HepG2 (cell line): Measurements from ENCODE around the gene CRYM. TPM values are rescaled to one million over a fixed set of nuclear protein-coding genes. Genes with fewer than 3 reads are reported as not detected.

Source experiments
- ATRX ChIP-seq: sonication (generic); formaldehyde crosslinking; IDR thresholded peaks from 2 replicates; pipeline ENCODE4 v1.4.0; 2020; ENCODE audit warnings: missing genetic modification reagents, borderline replicate concordance
- CREB1 ChIP-seq, 2 experiments: fragments of 450-650 bp in 1 of 2; IDR thresholded peaks; 2 replicates each; pipeline ENCODE4 v1.6.1; 2016 to 2017; ENCODE audit warnings: control low read depth in 1 of 2, mild to moderate bottlenecking in 1 of 2, missing compliant biosample characterization in 1 of 2, missing genetic modification characterization in 1 of 2
- FOXO1 ChIP-seq: sonication (generic); formaldehyde crosslinking; IDR thresholded peaks from 2 replicates; pipeline ENCODE4 v1.4.0; 2020; ENCODE audit warnings: missing genetic modification reagents
- HDAC6 ChIP-seq: fragments of 200-600 bp; sonication (generic); IDR thresholded peaks from 2 replicates; pipeline ENCODE4 v1.7.0; 2017; ENCODE audit warnings: mild to moderate bottlenecking, antibody characterized with exemption, low read length, low read depth
- HMG20B ChIP-seq: conservative IDR thresholded peaks from 2 replicates; pipeline ENCODE4 v1.6.1; 2016; ENCODE audit warnings: missing genetic modification reagents, missing compliant biosample characterization
- IKZF5 ChIP-seq: IDR thresholded peaks from 2 replicates; pipeline ENCODE4 v1.6.1; 2018; ENCODE audit warnings: missing genetic modification reagents, mild to moderate bottlenecking, missing compliant biosample characterization
- KLF6 ChIP-seq: IDR thresholded peaks from 2 replicates; pipeline ENCODE4 v1.8.0; 2016; ENCODE audit warnings: missing biosample characterization, missing genetic modification reagents
- MTF1 ChIP-seq: sonication (generic); formaldehyde crosslinking; IDR thresholded peaks from 2 replicates; pipeline ENCODE4 v1.5.0; 2020; ENCODE audit warnings: missing genetic modification reagents
- NFATC3 ChIP-seq: sonication (generic); formaldehyde crosslinking; IDR thresholded peaks from 2 replicates; pipeline ENCODE4 v1.5.1; 2020; ENCODE audit warnings: mild to moderate bottlenecking, missing genetic modification reagents
- PRPF4 ChIP-seq: fragments of 200-400 bp; formaldehyde crosslinking; IDR thresholded peaks from 2 replicates; pipeline ENCODE4 v1.6.1; 2016; ENCODE audit warnings: low read length, low read depth; ENCODE audit not compliant: poor library complexity, severe bottlenecking
- RORA ChIP-seq: sonication (generic); formaldehyde crosslinking; IDR thresholded peaks from 2 replicates; pipeline ENCODE4 v1.5.0; 2020; ENCODE audit warnings: mild to moderate bottlenecking, missing genetic modification reagents, moderate library complexity
- SP140L ChIP-seq: sonication (generic); formaldehyde crosslinking; IDR thresholded peaks from 2 replicates; pipeline ENCODE4 v1.4.0; 2020; ENCODE audit warnings: missing genetic modification reagents, borderline replicate concordance
- SP4 ChIP-seq: sonication (generic); formaldehyde crosslinking; IDR thresholded peaks from 2 replicates; pipeline ENCODE4 v1.8.1; 2023; ENCODE audit warnings: mild to moderate bottlenecking, missing genetic modification reagents
- TRIM24 ChIP-seq: sonication (generic); formaldehyde crosslinking; IDR thresholded peaks from 2 replicates; pipeline ENCODE4 v1.8.0; 2022; ENCODE audit warnings: mild to moderate bottlenecking, missing genetic modification reagents
- ZNF253 ChIP-seq: sonication (generic); formaldehyde crosslinking; IDR thresholded peaks from 2 replicates; pipeline ENCODE4 v1.8.0; 2022; ENCODE audit warnings: mild to moderate bottlenecking, missing genetic modification reagents, borderline replicate concordance
- ZNF260 ChIP-seq: sonication (generic); formaldehyde crosslinking; IDR thresholded peaks from 2 replicates; pipeline ENCODE4 v1.4.0; 2020; ENCODE audit warnings: missing genetic modification reagents, low read depth, mild to moderate bottlenecking, borderline replicate concordance
- ZNF337 ChIP-seq: sonication (generic); formaldehyde crosslinking; IDR thresholded peaks from 2 replicates; pipeline ENCODE4 v1.5.1; 2020; ENCODE audit warnings: missing genetic modification reagents, low read depth, mild to moderate bottlenecking, borderline replicate concordance
- ZNF468 ChIP-seq: sonication (generic); formaldehyde crosslinking; IDR thresholded peaks from 2 replicates; pipeline ENCODE4 v1.8.0; 2022; ENCODE audit warnings: mild to moderate bottlenecking, moderate library complexity, missing genetic modification reagents
- ZNF562 ChIP-seq: sonication (generic); formaldehyde crosslinking; IDR thresholded peaks from 2 replicates; pipeline ENCODE4 v1.8.0; 2022; ENCODE audit warnings: missing genetic modification reagents, borderline replicate concordance
- ZNF563 ChIP-seq: sonication (generic); formaldehyde crosslinking; IDR thresholded peaks from 2 replicates; pipeline ENCODE4 v1.8.0; 2022; ENCODE audit warnings: mild to moderate bottlenecking, moderate library complexity, missing genetic modification reagents
- ZNF567 ChIP-seq: sonication (generic); formaldehyde crosslinking; IDR thresholded peaks from 2 replicates; pipeline ENCODE4 v1.8.1; 2023; ENCODE audit warnings: mild to moderate bottlenecking, missing genetic modification reagents, borderline replicate concordance
- ZNF691 ChIP-seq: sonication (generic); formaldehyde crosslinking; IDR thresholded peaks from 2 replicates; pipeline ENCODE4 v1.4.0; 2020; ENCODE audit warnings: missing genetic modification reagents, low read depth, mild to moderate bottlenecking, borderline replicate concordance
- ZNF749 ChIP-seq: sonication (generic); formaldehyde crosslinking; IDR thresholded peaks from 2 replicates; pipeline ENCODE4 v1.8.0; 2022; ENCODE audit warnings: mild to moderate bottlenecking, missing genetic modification reagents, moderate library complexity, borderline replicate concordance
- polyA plus RNA-seq, 8 experiments: library from polyadenylated mRNA; depleted of rRNA in 3 of 8; stranded (reverse) in 7 of 8; unstranded in 1 of 8; fragments of >200 nt; fragmentation: Illumina TruSeq in 4 of 8; extraction: Trizol in 4 of 8; gene quantifications; 2 replicates each; pipeline versions ENCODE4 v1.2.1 to v1.2.3, GENCODE V29; 2011 to 2016; ENCODE audit warnings: low read depth in 4 of 8, missing spikeins in 1 of 8, mixed read lengths in 1 of 8; ENCODE audit not compliant: insufficient read depth in 1 of 8
- total RNA-seq, 5 experiments: library from RNA; depleted of rRNA; stranded (reverse); fragments of >200 nt; fragmentation: Illumina TruSeq; extraction: Trizol; gene quantifications; 2 replicates each; pipeline ENCODE4 v1.2.3, GENCODE V29; 2016; ENCODE audit warnings: low read depth in 1 of 5
- TF ChIP-seq, protein P1 (sequence below): sonication (generic); formaldehyde crosslinking; IDR thresholded peaks from 2 replicates; pipeline ENCODE4 v1.4.0; 2020; ENCODE audit warnings: mild to moderate bottlenecking, missing genetic modification reagents
- TF ChIP-seq, protein P2 (sequence below): IDR thresholded peaks from 2 replicates; pipeline ENCODE4 v1.6.1; 2016; ENCODE audit warnings: mild to moderate bottlenecking, missing biosample characterization, missing genetic modification reagents
- TF ChIP-seq, protein P3 (sequence below): sonication (generic); formaldehyde crosslinking; IDR thresholded peaks from 2 replicates; pipeline ENCODE4 v1.4.0; 2020; ENCODE audit warnings: mild to moderate bottlenecking, missing genetic modification reagents

The CRYM gene
- total and polyA plus RNA-seq, 2 of the 13 experiments (the other 11 are each of a cell fraction or from before 2014, with no cell fraction given) = 1.9 to 2.2 TPM

DNA sequence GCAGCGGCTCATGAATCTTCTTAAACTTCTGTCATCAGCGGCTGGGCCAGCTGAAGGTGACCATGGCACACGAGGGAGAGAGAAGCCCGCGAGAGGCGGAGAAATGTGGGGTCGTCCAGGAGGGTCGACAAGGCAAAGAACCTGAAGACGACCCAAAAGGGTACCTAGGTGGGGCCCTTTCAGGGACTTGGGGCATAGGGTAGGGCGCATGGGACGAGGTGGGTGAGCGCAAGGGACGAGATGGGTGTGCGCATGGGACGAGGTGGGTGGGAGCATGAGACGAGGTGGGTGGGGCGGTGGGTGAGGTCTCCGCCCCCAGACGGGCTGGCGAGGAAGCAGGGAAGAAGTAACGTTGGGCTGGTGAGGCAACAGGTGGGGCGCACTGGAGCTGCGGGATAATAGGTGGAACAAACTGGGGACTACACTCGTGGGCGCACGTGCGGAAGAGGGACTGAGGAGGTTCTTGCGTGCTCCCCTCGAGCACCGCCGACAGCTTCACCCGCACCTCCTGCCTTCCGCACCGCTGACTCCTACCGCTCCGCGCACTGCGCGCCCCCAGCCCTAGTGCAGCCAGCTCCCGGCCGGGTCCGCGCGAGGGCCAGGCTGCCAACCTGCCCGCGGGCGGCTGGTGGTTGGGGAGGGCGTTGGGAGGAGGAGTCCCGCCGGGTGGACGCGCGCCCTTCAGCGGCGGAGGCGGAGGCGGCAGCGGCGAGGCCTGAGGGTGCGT lies 23.2 kb upstream of the CRYM start (continued):
- TF ChIP-seq, protein P1, sequence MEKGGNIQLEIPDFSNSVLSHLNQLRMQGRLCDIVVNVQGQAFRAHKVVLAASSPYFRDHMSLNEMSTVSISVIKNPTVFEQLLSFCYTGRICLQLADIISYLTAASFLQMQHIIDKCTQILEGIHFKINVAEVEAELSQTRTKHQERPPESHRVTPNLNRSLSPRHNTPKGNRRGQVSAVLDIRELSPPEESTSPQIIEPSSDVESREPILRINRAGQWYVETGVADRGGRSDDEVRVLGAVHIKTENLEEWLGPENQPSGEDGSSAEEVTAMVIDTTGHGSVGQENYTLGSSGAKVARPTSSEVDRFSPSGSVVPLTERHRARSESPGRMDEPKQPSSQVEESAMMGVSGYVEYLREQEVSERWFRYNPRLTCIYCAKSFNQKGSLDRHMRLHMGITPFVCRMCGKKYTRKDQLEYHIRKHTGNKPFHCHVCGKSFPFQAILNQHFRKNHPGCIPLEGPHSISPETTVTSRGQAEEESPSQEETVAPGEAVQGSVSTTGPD (CRISPR knock-in tag) = peak; percentile 46; the same call in 1 of the 2 replicates
- TF ChIP-seq ATRX (CRISPR knock-in tag) = no peak
- TF ChIP-seq ZNF260 (CRISPR knock-in tag) = no peak
- 0 out of 2 replicates have a peak, but pooled peaks have one; percentile 33 for TF ChIP-seq NFATC3 (CRISPR knock-in tag)
- TF ChIP-seq, protein P2, sequence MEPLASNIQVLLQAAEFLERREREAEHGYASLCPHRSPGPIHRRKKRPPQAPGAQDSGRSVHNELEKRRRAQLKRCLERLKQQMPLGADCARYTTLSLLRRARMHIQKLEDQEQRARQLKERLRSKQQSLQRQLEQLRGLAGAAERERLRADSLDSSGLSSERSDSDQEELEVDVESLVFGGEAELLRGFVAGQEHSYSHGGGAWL (CRISPR knock-in tag) = peak; percentile 90; the same call in 1 of the 2 replicates
- peak; percentile 92 for TF ChIP-seq SP4
- TF ChIP-seq HMG20B = no peak; the same call in 1 of the 2 replicates
- TF ChIP-seq HDAC6 = no peak
- TF ChIP-seq CREB1 (IDR thresholded peaks at IDR 0.05) = no peak
- no peak for TF ChIP-seq CREB1 (CRISPR knock-in tag; IDR thresholded peaks at IDR 0.05)
- peak; percentile 97 for TF ChIP-seq ZNF567 (CRISPR knock-in tag)
- TF ChIP-seq TRIM24 (CRISPR knock-in tag) = no peak
- TF ChIP-seq ZNF749 (CRISPR knock-in tag) = peak; percentile 84
- no peak for TF ChIP-seq ZNF337 (CRISPR knock-in tag)
- peak; percentile 98 for TF ChIP-seq ZNF691 (CRISPR knock-in tag)
- peak; percentile 99; the same call in 1 of the 2 replicates for TF ChIP-seq ZNF468 (CRISPR knock-in tag)
- TF ChIP-seq ZNF253 = no peak
- peak; percentile 70; the same call in 1 of the 2 replicates for TF ChIP-seq KLF6 (CRISPR knock-in tag)
- no peak for TF ChIP-seq ZNF562 (CRISPR knock-in tag)
- peak; percentile 84 for TF ChIP-seq FOXO1 (CRISPR knock-in tag)
- no peak for TF ChIP-seq PRPF4
- TF ChIP-seq, protein P3, sequence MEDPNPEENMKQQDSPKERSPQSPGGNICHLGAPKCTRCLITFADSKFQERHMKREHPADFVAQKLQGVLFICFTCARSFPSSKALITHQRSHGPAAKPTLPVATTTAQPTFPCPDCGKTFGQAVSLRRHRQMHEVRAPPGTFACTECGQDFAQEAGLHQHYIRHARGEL (CRISPR knock-in tag) = 0 out of 2 replicates have a peak, but pooled peaks have one; percentile 64
- peak; percentile 70; the same call in 1 of the 2 replicates for TF ChIP-seq IKZF5 (CRISPR knock-in tag)
- TF ChIP-seq MTF1 (CRISPR knock-in tag) = peak; percentile 77
- TF ChIP-seq ZNF563 (CRISPR knock-in tag) = peak; percentile 93
- no peak; the same call in 1 of the 2 replicates for TF ChIP-seq SP140L (CRISPR knock-in tag)
- no peak for TF ChIP-seq RORA (CRISPR knock-in tag)
